ENCODE results near the gene NOSIP.

NOSIP gene

GRCh38 chr19:49538643-49539042 lies 41.7 kb downstream of the NOSIP start:
- TF ChIP-seq CTCF (IDR thresholded peaks at IDR 0.05; ENCODE audit: low read depth, low read length, missing control alignments), result no peak
- no peak for DNase-seq (ENCODE audit: low read depth)
- no peak overlapping the region for H3K4me3 ChIP-seq (ENCODE audit: low read depth, low read length)

DNA sequence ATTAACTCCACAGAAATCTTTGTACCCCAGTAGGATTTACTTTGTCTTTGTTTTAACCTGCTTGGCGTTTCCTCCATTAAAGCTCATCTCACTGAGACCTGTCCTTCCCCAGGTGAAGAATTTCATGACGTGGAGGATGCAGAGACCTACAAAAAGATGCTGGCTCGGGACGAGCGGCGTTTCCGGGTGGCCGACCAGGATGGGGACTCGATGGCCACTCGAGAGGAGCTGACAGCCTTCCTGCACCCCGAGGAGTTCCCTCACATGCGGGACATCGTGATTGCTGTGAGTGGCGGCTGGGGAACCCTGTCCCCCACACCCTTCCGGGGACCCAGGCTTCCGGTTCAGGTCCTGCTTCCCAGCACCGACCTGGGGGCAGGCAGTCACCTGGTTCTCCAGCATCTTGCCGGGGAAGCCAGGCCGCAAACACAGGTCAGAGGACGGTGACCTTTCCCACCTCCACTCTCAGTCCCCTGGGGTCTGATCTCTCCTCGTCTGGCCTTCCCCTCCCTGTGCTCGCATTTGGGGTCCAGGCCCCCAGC lies 43.4 kb downstream of the NOSIP start:
- no peak for TF ChIP-seq CTCF (IDR thresholded peaks at IDR 0.05; ENCODE audit: low read depth, low read length, missing control alignments)
- no peak for DNase-seq (ENCODE audit: low read depth)
- H3K4me3 ChIP-seq (ENCODE audit: low read depth, low read length), result no peak overlapping the region

DNA sequence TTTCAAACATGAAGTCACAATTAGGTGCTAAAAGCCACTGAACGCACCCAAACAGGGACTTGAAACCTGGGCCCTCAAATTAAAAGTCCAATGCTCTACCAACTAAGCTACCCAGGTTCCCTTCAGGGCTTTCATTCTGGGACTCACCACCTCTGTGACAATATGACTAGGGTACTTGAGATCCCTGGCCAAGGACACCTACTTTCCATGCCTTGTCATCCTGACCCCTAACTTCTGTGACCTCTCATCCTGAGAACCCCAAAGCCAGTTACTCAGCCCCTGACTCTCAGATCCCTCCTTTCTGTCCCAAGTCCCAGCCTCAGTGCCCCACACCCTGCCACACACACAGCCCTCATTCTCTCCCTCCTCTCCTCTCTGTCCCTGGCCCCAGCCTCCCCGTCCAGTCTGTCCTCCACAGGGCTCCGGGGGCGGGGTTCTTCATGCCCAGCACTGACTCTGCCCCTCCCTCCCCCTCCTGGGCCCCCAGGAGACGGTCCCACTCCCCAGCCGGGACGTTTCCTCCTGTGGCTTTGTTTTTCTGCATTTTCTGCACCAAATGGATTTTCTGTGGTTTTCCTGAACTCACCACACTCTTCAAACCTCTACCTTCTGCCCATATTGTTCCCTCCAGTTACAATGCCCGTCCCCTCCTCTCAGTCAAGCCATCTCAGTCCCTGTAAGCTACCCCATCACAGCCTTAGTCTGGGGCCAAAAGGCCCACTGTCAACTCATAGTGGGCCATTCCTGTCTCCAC lies 45.5 kb downstream of the NOSIP start:
- TF ChIP-seq CTCF (IDR thresholded peaks at IDR 0.05; ENCODE audit: low read depth, low read length, missing control alignments), result no peak
- no peak overlapping the region; the same call in 1 of the 2 replicates for H3K4me3 ChIP-seq (ENCODE audit: low read depth, low read length)
- no peak for DNase-seq (ENCODE audit: low read depth)

DNA sequence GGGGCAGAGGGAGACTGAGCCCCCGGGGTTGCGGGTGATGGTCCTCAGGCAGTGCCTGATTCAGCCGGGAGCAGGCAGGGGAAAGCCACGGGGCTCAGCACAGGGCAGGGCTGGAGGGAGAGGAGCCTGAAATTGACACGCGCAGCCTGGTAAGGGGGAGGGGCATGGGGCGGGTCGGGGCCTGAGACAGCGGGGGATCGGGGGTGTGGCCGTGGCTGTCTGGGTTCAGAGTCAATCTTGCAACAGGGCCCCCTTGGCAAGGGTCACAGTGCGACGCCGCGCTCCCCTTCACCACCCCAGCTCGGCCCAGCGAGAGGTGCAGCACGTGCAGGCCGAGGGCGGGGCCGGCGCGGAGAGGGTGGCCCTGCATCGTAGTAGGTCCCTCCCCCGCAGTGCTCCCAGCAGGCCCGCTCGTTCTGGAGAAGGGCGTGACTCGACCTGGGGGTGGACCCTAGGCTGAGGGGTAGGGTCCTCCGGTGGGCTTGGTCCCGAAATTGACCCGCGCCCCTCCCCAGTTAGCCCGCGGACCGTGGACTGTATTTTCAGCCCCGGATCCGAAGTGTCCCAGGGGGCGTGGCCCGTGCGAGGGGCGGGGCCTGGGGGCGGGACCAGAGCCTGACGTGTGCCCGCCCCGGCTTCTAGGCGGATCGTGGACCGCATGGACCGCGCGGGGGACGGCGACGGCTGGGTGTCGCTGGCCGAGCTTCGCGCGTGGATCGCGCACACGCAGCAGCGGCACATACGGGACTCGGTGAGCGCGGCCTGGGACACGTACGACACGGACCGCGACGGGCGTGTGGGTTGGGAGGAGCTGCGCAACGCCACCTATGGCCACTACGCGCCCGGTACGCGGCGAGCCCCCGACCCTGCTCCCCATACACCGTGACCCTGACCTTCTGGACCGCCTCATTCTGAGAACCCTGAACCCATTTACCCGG lies 46.5 kb downstream of the NOSIP start:
- DNase-seq (ENCODE audit: low read depth), result no peak
- TF ChIP-seq CTCF (IDR thresholded peaks at IDR 0.05; ENCODE audit: low read depth, low read length, missing control alignments), result peak; percentile 60
- peak overlapping the region; percentile 51 for H3K4me3 ChIP-seq (ENCODE audit: low read depth, low read length)

DNA sequence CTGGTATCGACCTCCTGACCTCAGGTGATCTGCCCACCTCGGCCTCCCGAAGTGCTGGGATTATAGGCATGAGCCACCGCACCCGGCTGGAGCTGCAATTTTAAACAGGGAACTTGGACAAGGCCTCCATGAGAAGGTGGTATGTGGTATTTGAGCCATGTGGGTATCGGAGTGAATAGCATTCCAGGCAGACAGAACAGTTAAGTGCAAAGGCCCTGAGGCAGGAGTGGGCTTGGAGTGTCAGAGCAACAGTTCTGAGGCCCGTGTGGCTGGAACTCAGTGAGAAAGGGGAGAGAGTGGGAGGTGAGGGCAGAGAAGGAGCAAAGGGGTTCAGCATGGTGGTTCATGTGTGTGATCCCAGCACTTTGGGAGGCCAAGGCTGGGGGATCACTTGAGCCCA lies 49.6 kb downstream of the NOSIP start:
- no peak for DNase-seq (ENCODE audit: low read depth)
- no peak overlapping the region for H3K4me3 ChIP-seq (ENCODE audit: low read depth, low read length)
- no peak for TF ChIP-seq CTCF (IDR thresholded peaks at IDR 0.05; ENCODE audit: low read depth, low read length, missing control alignments)

DNA sequence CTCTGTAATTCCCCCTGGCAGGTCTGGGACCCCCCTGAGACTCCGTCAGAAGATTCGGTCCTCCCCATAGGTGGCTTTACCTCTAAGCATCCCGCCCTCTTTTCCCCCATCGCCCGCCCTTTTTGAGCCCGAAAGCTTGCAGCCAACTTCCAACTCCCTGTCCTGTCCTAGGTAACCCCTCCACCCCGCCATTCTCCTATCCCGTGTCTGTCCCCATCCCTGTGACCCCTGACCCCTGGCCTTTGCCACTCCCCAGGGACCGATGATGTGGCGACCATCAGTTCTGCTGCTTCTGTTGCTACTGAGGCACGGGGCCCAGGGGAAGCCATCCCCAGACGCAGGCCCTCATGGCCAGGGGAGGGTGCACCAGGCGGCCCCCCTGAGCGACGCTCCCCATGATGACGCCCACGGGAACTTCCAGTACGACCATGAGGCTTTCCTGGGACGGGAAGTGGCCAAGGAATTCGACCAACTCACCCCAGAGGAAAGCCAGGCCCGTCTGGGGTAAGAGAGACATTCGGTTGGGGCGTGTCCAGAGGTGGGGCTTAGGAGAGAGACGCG lies 52.1 kb downstream of the NOSIP start:
- H3K4me3 ChIP-seq (ENCODE audit: low read depth, low read length), result peak overlapping the region; percentile 10
- no peak for TF ChIP-seq CTCF (IDR thresholded peaks at IDR 0.05; ENCODE audit: low read depth, low read length, missing control alignments)
- DNase-seq (ENCODE audit: low read depth), result no peak

All from GM12864 (cell line).